ENCODE measurements around the gene HBD.
"Not testable (repeated sequence)": the region's sequence is repeated elsewhere in the genome, so short reads cannot be mapped to it uniquely, and the experiment has no call there.

The HBD gene

GRCh38 chr11:5234381-5234834, at the start of gene HBD:
Gene HBD (minus strand): TSS chr11:5234483. CDS start chr11:5234433, 50 bp downstream.
- no peak for DNase-seq

DNA sequence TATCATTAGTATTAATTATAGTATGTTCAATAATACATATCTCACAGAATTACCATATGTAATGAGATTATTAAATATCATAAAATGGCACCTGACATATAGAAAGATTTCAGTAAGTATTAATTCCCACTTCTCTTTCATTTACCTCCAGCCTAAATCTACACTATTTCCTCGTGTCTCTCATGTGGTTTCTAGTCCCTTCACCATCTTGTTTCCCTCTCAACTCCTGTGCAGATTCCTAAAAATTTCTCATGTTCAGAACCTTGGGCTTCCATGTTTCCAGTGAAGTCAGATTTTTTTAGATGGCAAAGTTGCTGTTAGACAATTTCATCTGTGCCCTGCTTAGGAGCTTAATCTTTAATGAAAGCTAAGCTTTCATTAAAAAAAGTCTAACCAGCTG, 49.6 kb upstream of the HBD start:
- no peak for DNase-seq

DNA sequence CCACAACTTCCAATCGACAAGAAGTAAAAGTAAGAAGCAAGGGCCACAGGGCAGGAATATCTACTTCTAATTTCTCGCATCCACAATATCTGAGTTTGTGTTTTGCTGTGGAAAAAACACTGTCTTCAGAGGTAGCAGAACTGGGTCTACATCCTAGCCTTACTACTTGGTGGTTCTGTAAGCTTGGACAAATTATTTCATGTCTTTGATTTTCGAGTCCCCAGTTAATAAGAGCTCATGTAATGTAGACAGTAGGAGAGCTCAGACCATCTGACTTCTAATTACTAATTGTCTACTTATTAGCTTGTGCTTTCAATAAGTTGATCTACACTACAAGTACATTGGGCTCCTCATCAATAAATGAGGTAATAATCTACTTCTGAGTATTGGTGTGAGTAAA, 48.8 kb upstream of the HBD start:
- no peak for DNase-seq

DNA sequence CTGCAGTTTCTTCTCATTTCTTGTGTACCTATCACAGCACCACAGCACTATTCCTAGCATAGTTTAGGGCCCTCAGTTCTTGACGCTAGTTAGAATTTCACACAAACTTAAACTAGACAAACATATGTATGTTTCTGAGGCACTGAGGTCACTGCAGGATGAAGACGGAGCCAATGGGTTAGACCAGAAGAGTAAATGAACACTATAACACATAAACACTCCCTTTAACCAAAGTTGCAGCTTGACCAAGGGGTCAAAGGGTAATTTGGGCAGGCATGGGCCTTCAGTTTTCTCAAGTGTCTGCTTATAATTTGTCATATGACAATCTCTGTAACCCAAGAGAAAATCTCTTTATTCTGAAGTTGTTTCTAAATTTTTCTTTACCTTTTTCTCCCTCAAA, 48.3 kb upstream of the HBD start:
- no peak for DNase-seq

- DNase-seq = no peak
Observed at GRCh38 chr11:5281596-5281995, 47.3 kb upstream of the HBD start.

DNA sequence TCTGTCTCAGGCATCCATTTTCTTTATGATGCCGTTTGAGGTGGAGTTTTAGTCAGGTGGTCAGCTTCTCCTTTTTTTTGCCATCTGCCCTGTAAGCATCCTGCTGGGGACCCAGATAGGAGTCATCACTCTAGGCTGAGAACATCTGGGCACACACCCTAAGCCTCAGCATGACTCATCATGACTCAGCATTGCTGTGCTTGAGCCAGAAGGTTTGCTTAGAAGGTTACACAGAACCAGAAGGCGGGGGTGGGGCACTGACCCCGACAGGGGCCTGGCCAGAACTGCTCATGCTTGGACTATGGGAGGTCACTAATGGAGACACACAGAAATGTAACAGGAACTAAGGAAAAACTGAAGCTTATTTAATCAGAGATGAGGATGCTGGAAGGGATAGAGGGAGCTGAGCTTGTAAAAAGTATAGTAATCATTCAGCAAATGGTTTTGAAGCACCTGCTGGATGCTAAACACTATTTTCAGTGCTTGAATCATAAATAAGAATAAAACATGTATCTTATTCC, 46.4 kb upstream of the HBD start:
- DNase-seq = peak; percentile 61

- DNase-seq = no peak
Observed at GRCh38 chr11:5279471-5280090, 45.3 kb upstream of the HBD start.

GRCh38 chr11:5277807-5278382, 43.6 kb upstream of the HBD start:
- DNase-seq = no peak

DNA sequence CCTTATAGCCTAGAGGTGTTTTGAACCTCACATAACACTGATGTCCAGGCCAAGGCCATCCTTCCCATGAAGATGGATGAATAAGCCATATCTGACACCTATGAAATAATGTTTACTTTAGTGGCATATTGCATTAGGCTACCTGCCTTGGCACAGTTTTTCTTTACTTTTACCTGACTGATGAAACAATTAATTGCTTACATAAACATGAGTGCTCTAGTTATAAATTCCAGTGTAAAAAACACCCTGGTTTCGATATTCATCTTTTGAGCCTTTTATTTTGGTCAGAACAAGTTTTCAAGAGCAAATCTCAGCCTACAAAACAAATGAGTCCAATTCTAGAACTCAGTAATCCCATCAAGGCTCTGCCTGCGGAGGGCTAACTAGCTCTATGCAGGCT, 42.4 kb upstream of the HBD start:
- DNase-seq = no peak

- DNase-seq = no peak
Observed at GRCh38 chr11:5275369-5276110, 41.3 kb upstream of the HBD start.

- no peak for DNase-seq
Observed at GRCh38 chr11:5274395-5274794, 40.1 kb upstream of the HBD start.

- DNase-seq = no peak
Observed at GRCh38 chr11:5272395-5273017, 38.2 kb upstream of the HBD start.

DNA sequence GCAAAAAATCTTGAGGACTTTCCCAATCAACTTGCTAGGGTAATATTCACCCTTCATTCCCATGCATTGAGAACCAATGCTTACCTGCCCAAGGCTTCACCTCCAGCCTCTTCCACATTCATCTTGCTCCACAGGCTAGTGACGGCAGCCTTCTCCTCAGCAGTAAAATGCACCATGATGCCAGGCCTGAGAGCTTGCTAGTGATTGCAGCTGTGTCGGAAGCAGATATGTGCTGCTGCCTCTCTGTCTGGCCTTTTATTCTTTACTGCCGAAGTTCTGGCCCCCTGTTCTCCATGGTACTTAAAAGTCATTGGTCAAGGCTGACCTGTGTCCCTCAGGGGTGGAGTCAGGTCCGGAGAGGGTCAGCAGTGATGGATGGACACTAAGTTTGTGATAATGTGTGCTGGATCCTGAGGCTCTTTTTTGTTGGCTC, 35.4 kb upstream of the HBD start, which contains the start of gene HBE1:
Gene HBE1, minus strand, starts transcription at position 231 of the 433 bp plus-strand sequence. Its CDS starts 55 bp downstream, at position 176.
- no peak for DNase-seq

DNA sequence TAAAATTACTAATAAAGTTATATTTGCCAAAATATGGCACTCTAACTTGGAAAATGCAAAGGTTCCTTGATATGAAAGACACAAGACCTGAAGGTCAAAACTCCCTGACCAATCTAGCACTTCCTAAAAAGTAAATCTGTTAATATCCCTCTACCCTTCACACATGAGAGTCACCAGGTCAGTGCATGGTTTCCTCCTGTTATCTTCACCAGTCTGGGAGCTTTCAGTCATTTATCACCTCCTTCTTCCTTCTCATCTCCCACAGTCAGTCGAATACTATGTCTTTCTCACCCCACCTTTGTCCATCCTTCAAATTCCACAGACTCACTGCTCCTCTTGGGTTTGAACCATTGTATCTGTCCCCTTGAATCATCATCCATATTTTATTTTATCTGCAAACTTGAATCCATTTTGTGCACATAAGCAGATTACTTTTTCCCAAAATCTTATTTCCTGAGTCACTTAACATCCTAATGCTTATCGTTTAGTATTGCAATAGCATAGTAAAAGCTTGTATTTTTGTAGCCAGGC, 32.8 kb upstream of the HBD start:
- DNase-seq = no peak

DNA sequence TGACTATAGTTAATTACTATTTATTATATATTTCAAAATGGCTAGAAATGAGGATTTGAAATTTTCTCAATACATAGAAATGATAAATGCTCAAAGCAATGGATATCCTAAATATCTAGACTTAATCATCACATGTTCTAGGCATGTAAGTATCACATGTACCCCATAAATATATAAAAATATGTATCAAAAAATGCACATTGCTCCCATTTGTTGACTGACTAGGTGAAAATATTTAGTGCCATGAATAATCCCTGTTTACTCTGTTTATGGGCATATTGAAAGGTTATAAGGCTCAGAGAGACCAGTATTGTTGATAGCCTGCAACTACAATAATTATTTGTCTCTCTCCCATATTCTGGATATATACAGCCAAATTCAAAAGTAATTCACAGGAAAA, 32.3 kb upstream of the HBD start:
- no peak for DNase-seq

GRCh38 chr11:5265832-5266231, 31.5 kb upstream of the HBD start:
- no peak for DNase-seq

- DNase-seq = no peak
Observed at GRCh38 chr11:5258543-5259262, 24.4 kb upstream of the HBD start.

DNA sequence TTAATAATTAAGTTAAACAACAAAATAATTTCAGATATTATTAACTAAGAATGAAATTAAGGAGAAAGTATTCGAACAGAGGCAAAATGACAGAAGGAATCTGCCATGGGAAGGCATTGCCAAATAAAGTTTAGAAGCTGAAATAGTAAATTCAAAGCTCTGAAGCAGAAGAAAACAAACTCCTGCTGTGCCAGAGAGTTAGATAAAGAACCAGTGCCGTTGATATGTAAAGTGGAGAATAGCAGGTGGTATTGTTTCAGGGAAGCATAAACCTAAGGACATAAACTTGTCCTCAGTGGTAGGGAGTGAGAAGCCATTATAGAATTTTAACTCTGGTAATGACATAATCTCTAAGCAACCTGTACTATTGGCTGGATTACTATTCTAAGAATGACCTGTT, 23.0 kb upstream of the HBD start:
- no peak for DNase-seq

DNA sequence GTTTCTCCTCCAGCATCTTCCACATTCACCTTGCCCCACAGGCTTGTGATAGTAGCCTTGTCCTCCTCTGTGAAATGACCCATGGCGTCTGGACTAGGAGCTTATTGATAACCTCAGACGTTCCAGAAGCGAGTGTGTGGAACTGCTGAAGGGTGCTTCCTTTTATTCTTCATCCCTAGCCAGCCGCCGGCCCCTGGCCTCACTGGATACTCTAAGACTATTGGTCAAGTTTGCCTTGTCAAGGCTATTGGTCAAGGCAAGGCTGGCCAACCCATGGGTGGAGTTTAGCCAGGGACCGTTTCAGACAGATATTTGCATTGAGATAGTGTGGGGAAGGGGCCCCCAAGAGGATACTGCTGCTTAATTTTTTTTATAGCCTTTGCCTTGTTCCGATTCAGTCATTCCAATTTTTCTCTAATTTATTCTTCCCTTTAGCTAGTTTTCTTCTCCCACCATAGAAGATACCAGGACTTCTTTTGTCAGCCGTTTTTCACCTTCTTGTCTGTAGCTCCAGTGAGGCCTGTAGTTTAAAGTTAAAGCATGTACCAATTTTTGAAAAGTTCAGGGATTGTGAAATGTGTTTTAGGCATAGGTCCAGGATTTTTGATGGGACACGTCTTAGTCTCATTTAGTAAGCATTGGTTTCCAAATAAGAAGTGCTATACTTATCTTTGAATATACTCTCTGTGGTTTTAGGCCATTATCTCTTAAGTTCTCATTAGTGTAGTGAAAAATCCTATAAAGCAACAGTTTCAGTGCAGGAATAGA, 20.5 kb upstream of the HBD start, which contains the start of gene HBG2:
Gene HBG2, minus strand, starts transcription at position 136 of the 768 bp plus-strand sequence. Its CDS starts 53 bp downstream, at position 83.
- not testable (repeated sequence) for DNase-seq

GRCh38 chr11:5254023-5254422, 19.7 kb upstream of the HBD start:
- not testable (repeated sequence) for DNase-seq

DNA sequence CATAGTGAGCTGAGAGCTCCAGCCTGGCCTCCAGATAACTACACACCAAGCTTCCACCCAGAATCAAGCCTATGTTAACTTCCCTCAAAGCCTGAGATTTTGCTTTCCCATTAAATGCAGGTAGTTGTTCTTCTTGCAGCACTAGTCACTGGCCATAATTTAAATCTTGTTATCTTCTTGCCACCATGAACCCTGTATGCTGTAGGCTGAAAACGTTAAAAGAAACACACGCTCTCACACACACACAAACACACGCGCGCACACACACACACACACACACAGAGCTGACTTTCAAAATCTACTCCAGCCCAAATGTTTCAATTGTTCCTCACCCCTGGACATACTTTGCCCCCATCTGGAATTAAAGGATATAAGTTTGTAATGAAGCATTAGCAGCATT, 19.2 kb upstream of the HBD start:
- DNase-seq = not testable (repeated sequence)

DNA sequence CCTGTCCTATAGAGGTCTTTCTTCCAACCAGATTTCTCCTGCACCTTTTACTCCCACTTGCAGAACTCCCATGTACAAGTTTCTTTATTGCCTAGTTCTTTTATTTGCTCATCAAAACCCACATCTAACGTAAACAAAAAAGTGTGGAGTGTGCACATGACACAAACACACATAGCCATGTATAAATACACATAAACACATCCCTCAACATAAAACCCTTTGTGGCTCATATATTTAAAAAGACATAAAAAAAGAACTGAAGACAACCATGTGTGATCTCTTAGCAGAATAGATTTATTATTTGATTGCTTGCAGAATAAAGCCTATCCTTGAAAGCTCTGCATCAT, 18.6 kb upstream of the HBD start:
- no peak for DNase-seq
